HepG2 (cell line): Measurements from ENCODE around the gene CADPS. TPM values are rescaled to one million over a fixed set of nuclear protein-coding genes. Genes with fewer than 3 reads are reported as not detected.

Experiments used
- AFF4 ChIP-seq: sonication (generic); formaldehyde crosslinking; IDR thresholded peaks from 2 replicates; pipeline ENCODE4 v1.4.0; 2020; ENCODE audit warnings: missing genetic modification reagents
- ARNT2 ChIP-seq: sonication (generic); formaldehyde crosslinking; IDR thresholded peaks from 2 replicates; pipeline ENCODE4 v1.8.0; 2022; ENCODE audit warnings: mild to moderate bottlenecking, low read depth, missing genetic modification reagents, moderate library complexity
- ELK4 ChIP-seq: sonication (generic); formaldehyde crosslinking; IDR thresholded peaks from 2 replicates; pipeline ENCODE4 v1.9.0; 2021; ENCODE audit warnings: missing genetic modification reagents, borderline replicate concordance
- FOXK2 ChIP-seq: fragments of 450-650 bp; IDR thresholded peaks from 2 replicates; pipeline ENCODE4 v1.6.1; 2016
- KDM2A ChIP-seq: sonication (generic); formaldehyde crosslinking; IDR thresholded peaks from 2 replicates; pipeline ENCODE4 v1.4.0; 2020; ENCODE audit warnings: low read depth, missing genetic modification reagents, borderline replicate concordance
- POLR2AphosphoS2 ChIP-seq: IDR thresholded peaks from 2 replicates; pipeline ENCODE4 v1.6.1; 2011; ENCODE audit warnings: low read depth, low read length, improper control_type of control experiment
- ZNF513 ChIP-seq: sonication (generic); formaldehyde crosslinking; conservative IDR thresholded peaks from 2 replicates; pipeline ENCODE4 v1.5.0; 2020; ENCODE audit warnings: missing genetic modification reagents
- ZNF652 ChIP-seq: IDR thresholded peaks from 2 replicates; pipeline ENCODE4 v1.6.1; 2016; ENCODE audit warnings: low read depth, borderline replicate concordance
- ZNF75D ChIP-seq: sonication (generic); formaldehyde crosslinking; IDR thresholded peaks from 2 replicates; pipeline ENCODE4 v1.8.1; 2023; ENCODE audit warnings: missing genetic modification reagents, mild to moderate bottlenecking, borderline replicate concordance
- polyA plus RNA-seq, 8 experiments: library from polyadenylated mRNA; depleted of rRNA in 3 of 8; stranded (reverse) in 7 of 8; unstranded in 1 of 8; fragments of >200 nt; fragmentation: Illumina TruSeq in 4 of 8; extraction: Trizol in 4 of 8; gene quantifications; 2 replicates each; pipeline versions ENCODE4 v1.2.1 to v1.2.3, GENCODE V29; 2011 to 2016; ENCODE audit warnings: low read depth in 4 of 8, missing spikeins in 1 of 8, mixed read lengths in 1 of 8; ENCODE audit not compliant: insufficient read depth in 1 of 8
- total RNA-seq, 5 experiments: library from RNA; depleted of rRNA; stranded (reverse); fragments of >200 nt; fragmentation: Illumina TruSeq; extraction: Trizol; gene quantifications; 2 replicates each; pipeline ENCODE4 v1.2.3, GENCODE V29; 2016; ENCODE audit warnings: low read depth in 1 of 5

Gene CADPS
- total and polyA plus RNA-seq, 2 of the 13 experiments (the other 11 are each of a cell fraction or from before 2014, with no cell fraction given): not detected

- no peak for TF ChIP-seq AFF4
- no peak for TF ChIP-seq POLR2AphosphoS2
- TF ChIP-seq ZNF75D (CRISPR knock-in tag): no peak
- no peak for TF ChIP-seq ARNT2 (CRISPR knock-in tag)
- no peak for TF ChIP-seq FOXK2
- no peak for TF ChIP-seq ZNF513 (CRISPR knock-in tag)
- TF ChIP-seq ELK4 (CRISPR knock-in tag): no peak
- no peak for TF ChIP-seq ZNF652 (CRISPR knock-in tag)
- TF ChIP-seq KDM2A (CRISPR knock-in tag): no peak
These were observed 514.0 kb downstream of the CADPS start (continued) for GRCh38 chr3:62361261-62361660.
